Neural cell (in vitro differentiated cells): ENCODE data around the gene XAF1. TPM values are rescaled to one million over a fixed set of nuclear protein-coding genes. Genes with fewer than 3 reads are reported as not detected.

Experiments
- H2AFZ ChIP-seq: fragments of 200-600, 300-800 bp; sonication (generic), shearing (Covaris generic); 2 replicates; pipeline ENCODE4 v1.6.0; 2014; ENCODE audit warnings: low read depth, mild to moderate bottlenecking, antibody characterized with exemption, low read length, moderate library complexity
- H3F3A ChIP-seq: fragments of 200-600 bp; shearing (Covaris generic); 2 replicates; pipeline ENCODE4 v1.6.1; 2016; ENCODE audit warnings: mild to moderate bottlenecking, moderate library complexity, mixed read lengths, antibody characterized with exemption, low read length; ENCODE audit not compliant: insufficient read depth, poor library complexity, severe bottlenecking
- H3K27ac ChIP-seq: fragments of 200-600, 300-800 bp; sonication (generic), shearing (Covaris generic); 2 replicates; pipeline ENCODE4 v1.5.1; 2014; ENCODE audit warnings: mild to moderate bottlenecking, low read length, moderate library complexity
- H3K27me3 ChIP-seq: fragments of 300-800, 200-600 bp; sonication (generic), shearing (Covaris generic); 2 replicates; pipeline ENCODE4 v1.6.0; 2014; ENCODE audit warnings: mild to moderate bottlenecking, low read depth, low read length, moderate library complexity; ENCODE audit not compliant: insufficient read depth
- H3K36me3 ChIP-seq: fragments of 300-800, 200-600 bp; sonication (generic), shearing (Covaris generic); 2 replicates; pipeline ENCODE4 v1.5.1; 2014; ENCODE audit warnings: mild to moderate bottlenecking, antibody characterized with exemption, low read length, moderate library complexity; ENCODE audit not compliant: insufficient read depth
- H3K4me2 ChIP-seq: fragments of 300-800, 200-600 bp; sonication (generic), shearing (Covaris generic); 2 replicates; pipeline ENCODE4 v1.6.0; 2014; ENCODE audit warnings: mild to moderate bottlenecking, low read length
- H3K4me3 ChIP-seq: fragments of 300-800, 200-600 bp; sonication (generic), shearing (Covaris generic); 2 replicates; pipeline ENCODE4 v1.5.1; 2014; ENCODE audit warnings: mild to moderate bottlenecking, low read length, moderate library complexity
- H3K79me2 ChIP-seq: fragments of 200-600 bp; shearing (Covaris generic); replicated peaks from 2 replicates; pipeline ENCODE4 v1.6.0; 2014; ENCODE audit warnings: mild to moderate bottlenecking, low read length, moderate library complexity; ENCODE audit not compliant: insufficient read depth
- H3K9ac ChIP-seq: fragments of 300-800, 200-600 bp; sonication (generic), shearing (Covaris generic); 2 replicates; pipeline ENCODE4 v1.6.1; 2016; ENCODE audit warnings: mild to moderate bottlenecking, low read length, mixed read lengths
- H3K9me2 ChIP-seq: fragments of 200-600 bp; shearing (Covaris generic); 2 replicates; pipeline ENCODE4 v1.6.1; 2016; ENCODE audit warnings: mild to moderate bottlenecking, low read length, mixed read lengths; ENCODE audit not compliant: insufficient read depth
- H3K9me3 ChIP-seq: fragments of 200-600, 300-800 bp; sonication (generic), shearing (Covaris generic); 2 replicates; pipeline ENCODE4 v1.6.1; 2016; ENCODE audit warnings: mild to moderate bottlenecking, mixed run types, low read length, moderate library complexity, mixed read lengths
- H4K20me1 ChIP-seq: fragments of 200-600 bp; shearing (Covaris generic); 2 replicates; pipeline ENCODE4 v1.6.1; 2016; ENCODE audit warnings: mild to moderate bottlenecking, mixed run types; ENCODE audit not compliant: insufficient read depth
- CTCF ChIP-seq: fragments of 450-650 bp; IDR thresholded peaks from 2 replicates; pipeline ENCODE4 v1.5.1; 2014; ENCODE audit warnings: antibody characterized with exemption, mild to moderate bottlenecking, moderate library complexity; ENCODE audit not compliant: poor library complexity, severe bottlenecking
- EP300 ChIP-seq: fragments of 450-650 bp; conservative IDR thresholded peaks from 2 replicates; pipeline ENCODE4 v1.6.1; 2014; ENCODE audit warnings: antibody characterized with exemption, mild to moderate bottlenecking, moderate library complexity; ENCODE audit not compliant: poor library complexity, severe bottlenecking
- EZH2 ChIP-seq: fragments of 200-600, 300-800 bp; shearing (Covaris generic), sonication (generic); IDR thresholded peaks from 2 replicates; pipeline ENCODE4 v1.6.1; 2014; ENCODE audit warnings: antibody characterized with exemption, low read length, borderline replicate concordance, mild to moderate bottlenecking; ENCODE audit not compliant: insufficient read depth, poor library complexity, severe bottlenecking
- MXI1 ChIP-seq: fragments of 450-650 bp; conservative IDR thresholded peaks from 2 replicates; pipeline ENCODE4 v1.6.1; 2014; ENCODE audit warnings: antibody characterized with exemption, mild to moderate bottlenecking; ENCODE audit not compliant: poor library complexity, severe bottlenecking
- POLR2AphosphoS5 ChIP-seq: IDR thresholded peaks from 2 replicates; pipeline ENCODE4 v1.6.1; 2012
- RAD21 ChIP-seq: fragments of 450-650 bp; conservative IDR thresholded peaks from 2 replicates; pipeline ENCODE4 v1.6.1; 2014; ENCODE audit warnings: antibody characterized with exemption, mild to moderate bottlenecking, moderate library complexity
- REST ChIP-seq: IDR thresholded peaks from 2 replicates; pipeline ENCODE4 v1.6.1; 2012; ENCODE audit warnings: borderline replicate concordance
- SMC3 ChIP-seq: fragments of 450-650 bp; conservative IDR thresholded peaks from 2 replicates; pipeline ENCODE4 v1.6.1; 2014; ENCODE audit warnings: antibody characterized with exemption, mild to moderate bottlenecking, moderate library complexity; ENCODE audit not compliant: poor library complexity
- TAF1 ChIP-seq: IDR thresholded peaks from 2 replicates; pipeline ENCODE4 v1.6.1; 2012; ENCODE audit warnings: low read depth
- polyA plus RNA-seq: library from polyadenylated mRNA; depleted of rRNA; stranded (reverse); fragments of >200 nt; gene quantifications from 2 replicates; pipeline ENCODE4 v1.2.3, GENCODE V29; 2014

The XAF1 gene
- polyA plus RNA-seq, 1 donor from 2014 or later: not detected

- H3K27ac ChIP-seq: no peak overlapping the region
- TF ChIP-seq EZH2 (no peak), REST (no peak), RAD21 (no peak), MXI1 (no peak), POLR2AphosphoS5 (no peak), EP300 (no peak), CTCF (no peak), SMC3 (no peak), TAF1 (no peak)
- H4K20me1 ChIP-seq: no peaks in the 10 kb centered on the region
- H3K36me3 ChIP-seq: no peaks in the 10 kb centered on the region
- H3F3A ChIP-seq: no peaks in the 10 kb centered on the region
- H3K9ac ChIP-seq: no peak overlapping the region
- no peaks in the 10 kb centered on the region for H3K9me3 ChIP-seq
- H3K4me2 ChIP-seq: no peak overlapping the region
- H3K9me2 ChIP-seq: no peaks in the 10 kb centered on the region
- peaks cover 6% of the 10 kb centered on the region for H3K27me3 ChIP-seq
- no peak overlapping the region for H3K4me3 ChIP-seq
- H2AFZ ChIP-seq: no peak overlapping the region
- no peaks in the 10 kb centered on the region for H3K79me2 ChIP-seq
These were observed 48.9 kb upstream of the XAF1 start for GRCh38 chr17:6706996-6707395.

GRCh38 chr17:6708357-6708961, 47.4 kb upstream of the XAF1 start:
- no peak overlapping the region for H2AFZ ChIP-seq
- no peaks in the 10 kb centered on the region for H3K79me2 ChIP-seq
- no peak for TF ChIP-seq POLR2AphosphoS5
- no peak for TF ChIP-seq RAD21
- TF ChIP-seq EP300: no peak
- no peak for TF ChIP-seq TAF1
- no peak for TF ChIP-seq REST
- TF ChIP-seq SMC3: no peak
- no peak for TF ChIP-seq CTCF
- no peak for TF ChIP-seq EZH2
- TF ChIP-seq MXI1: no peak
- no peaks in the 10 kb centered on the region for H3K36me3 ChIP-seq
- H3K27ac ChIP-seq: no peak overlapping the region
- no peaks in the 10 kb centered on the region for H3K9me3 ChIP-seq
- no peak overlapping the region for H3K4me3 ChIP-seq
- no peaks in the 10 kb centered on the region for H3K9me2 ChIP-seq
- no peaks in the 10 kb centered on the region for H4K20me1 ChIP-seq
- H3K4me2 ChIP-seq: no peak overlapping the region
- H3K9ac ChIP-seq: no peak overlapping the region
- no peaks in the 10 kb centered on the region for H3F3A ChIP-seq
- H3K27me3 ChIP-seq: peaks cover 21% of the 10 kb centered on the region
